DOHH2 (cell line): ENCODE data around the gene RAPGEF5.

Experiments
- H3F3A ChIP-seq: fragments of 200-600 bp; sonication (generic), shearing (Covaris generic); 2 replicates; pipeline ENCODE4 v1.6.0; 2016; ENCODE audit warnings: antibody characterized with exemption, mild to moderate bottlenecking; ENCODE audit not compliant: control insufficient read depth, insufficient read depth
- H3K27ac ChIP-seq: fragments of 200-600 bp; sonication (generic); 2 replicates; pipeline ENCODE4 v1.5.1; 2014; ENCODE audit warnings: low read depth, mild to moderate bottlenecking, low read length, moderate library complexity
- H3K27me3 ChIP-seq: fragments of 200-600 bp; sonication (generic); 2 replicates; pipeline ENCODE4 v1.6.1; 2014; ENCODE audit warnings: mild to moderate bottlenecking, low read length, mixed read lengths; ENCODE audit not compliant: control insufficient read depth
- H3K36me3 ChIP-seq: fragments of 200-600 bp; sonication (generic); 2 replicates; pipeline ENCODE4 v1.6.1; 2014; ENCODE audit warnings: mild to moderate bottlenecking, low read length, moderate library complexity, mixed read lengths; ENCODE audit not compliant: control insufficient read depth
- H3K4me1 ChIP-seq: fragments of 200-600 bp; sonication (generic); 2 replicates; pipeline ENCODE4 v1.6.1; 2014; ENCODE audit warnings: mild to moderate bottlenecking, low read length, mixed read lengths; ENCODE audit not compliant: control insufficient read depth
- H3K4me2 ChIP-seq: fragments of 200-600 bp; sonication (generic); 2 replicates; pipeline ENCODE4 v1.6.0; 2014; ENCODE audit warnings: mild to moderate bottlenecking, low read length, moderate library complexity
- H3K4me3 ChIP-seq: fragments of 200-600 bp; sonication (generic); 2 replicates; pipeline ENCODE4 v1.5.1; 2014; ENCODE audit warnings: mild to moderate bottlenecking, low read length, mixed read lengths
- H3K79me2 ChIP-seq: fragments of 200-600 bp; sonication (generic); 2 replicates; pipeline ENCODE4 v1.6.1; 2014; ENCODE audit warnings: mild to moderate bottlenecking, low read length, mixed read lengths; ENCODE audit not compliant: control insufficient read depth
- H3K9me2 ChIP-seq: fragments of 200-600 bp; sonication (generic); replicated peaks from 2 replicates; pipeline ENCODE4 v1.6.1; 2014; ENCODE audit warnings: mild to moderate bottlenecking, low read length, mixed read lengths; ENCODE audit not compliant: control insufficient read depth
- H3K9me3 ChIP-seq: fragments of 200-600 bp; sonication (generic); 2 replicates; pipeline ENCODE4 v1.6.1; 2014; ENCODE audit warnings: antibody characterized with exemption, low read length, mixed read lengths; ENCODE audit not compliant: control insufficient read depth, insufficient read depth
- H4K20me1 ChIP-seq: fragments of 200-600 bp; sonication (generic); 2 replicates; pipeline ENCODE4 v1.6.0; 2014; ENCODE audit warnings: low read depth, mild to moderate bottlenecking, antibody characterized with exemption, low read length, moderate library complexity; ENCODE audit not compliant: control insufficient read depth, insufficient read depth
- EZH2phosphoT487 ChIP-seq: fragments of 200-600 bp; sonication (generic); IDR thresholded peaks from 2 replicates; pipeline ENCODE4 v1.6.1; 2017; ENCODE audit warnings: borderline replicate concordance, mild to moderate bottlenecking, antibody characterized with exemption, low read length, moderate library complexity, mixed read lengths
- TF ChIP-seq, protein P1 (sequence below): fragments of 200-600 bp; sonication (generic); IDR thresholded peaks from one replicate; pipeline ENCODE4 v1.5.1; 2014; ENCODE audit warnings: antibody characterized with exemption, mild to moderate bottlenecking, low read depth, low read length; ENCODE audit not compliant: poor library complexity, severe bottlenecking

Gene RAPGEF5

DNA sequence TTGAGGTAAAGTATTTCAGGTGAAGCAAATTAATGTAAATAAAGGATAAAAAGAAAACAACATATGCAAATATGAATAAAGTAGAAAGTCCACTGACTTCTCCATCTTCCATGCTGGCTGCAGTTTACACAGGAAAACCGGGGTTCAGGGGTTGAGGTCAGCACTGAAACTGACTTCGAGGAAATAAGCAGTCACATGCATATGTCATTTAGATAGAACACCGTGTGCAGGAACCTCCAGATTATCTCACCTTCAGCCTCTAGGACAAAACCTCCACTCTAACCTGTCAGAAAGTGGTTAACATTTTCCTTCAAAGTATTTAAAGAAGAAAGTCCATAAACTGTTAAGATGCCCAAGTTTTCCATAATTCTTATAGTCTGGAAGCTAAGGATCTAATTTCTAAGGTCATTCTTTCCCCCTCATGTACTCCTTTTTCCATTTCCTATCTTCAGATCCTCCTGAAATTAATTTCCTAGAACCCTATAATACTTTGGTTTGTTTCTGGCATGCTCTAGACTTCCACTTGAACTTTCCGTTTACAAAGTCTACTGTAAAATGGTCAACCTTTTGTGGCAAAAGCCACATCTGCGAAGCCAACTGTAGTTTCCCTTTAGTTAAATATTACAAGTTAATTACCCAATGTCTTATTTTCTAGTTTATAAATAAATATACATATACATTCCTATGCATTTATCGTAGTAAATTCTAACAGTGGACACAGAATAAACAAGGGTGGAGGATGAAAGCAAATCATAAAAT, 173.3 kb downstream of the RAPGEF5 start:
- Histone ChIP-seq H3K36me3 (peaks cover 97% of the 10 kb centered on the region), H3K4me1 (no peaks in the 10 kb centered on the region), H3K9me3 (no peaks in the 10 kb centered on the region), H3K27ac (no peak overlapping the region), H4K20me1 (peaks cover 3% of the 10 kb centered on the region), H3F3A (peaks cover 45% of the 10 kb centered on the region), H3K79me2 (peaks cover 39% of the 10 kb centered on the region), H3K9me2 (no peaks in the 10 kb centered on the region), H3K4me2 (no peak overlapping the region), H3K27me3 (no peaks in the 10 kb centered on the region), H3K4me3 (no peak overlapping the region)
- TF ChIP-seq EZH2phosphoT487 = no peak
- TF ChIP-seq, protein P1, sequence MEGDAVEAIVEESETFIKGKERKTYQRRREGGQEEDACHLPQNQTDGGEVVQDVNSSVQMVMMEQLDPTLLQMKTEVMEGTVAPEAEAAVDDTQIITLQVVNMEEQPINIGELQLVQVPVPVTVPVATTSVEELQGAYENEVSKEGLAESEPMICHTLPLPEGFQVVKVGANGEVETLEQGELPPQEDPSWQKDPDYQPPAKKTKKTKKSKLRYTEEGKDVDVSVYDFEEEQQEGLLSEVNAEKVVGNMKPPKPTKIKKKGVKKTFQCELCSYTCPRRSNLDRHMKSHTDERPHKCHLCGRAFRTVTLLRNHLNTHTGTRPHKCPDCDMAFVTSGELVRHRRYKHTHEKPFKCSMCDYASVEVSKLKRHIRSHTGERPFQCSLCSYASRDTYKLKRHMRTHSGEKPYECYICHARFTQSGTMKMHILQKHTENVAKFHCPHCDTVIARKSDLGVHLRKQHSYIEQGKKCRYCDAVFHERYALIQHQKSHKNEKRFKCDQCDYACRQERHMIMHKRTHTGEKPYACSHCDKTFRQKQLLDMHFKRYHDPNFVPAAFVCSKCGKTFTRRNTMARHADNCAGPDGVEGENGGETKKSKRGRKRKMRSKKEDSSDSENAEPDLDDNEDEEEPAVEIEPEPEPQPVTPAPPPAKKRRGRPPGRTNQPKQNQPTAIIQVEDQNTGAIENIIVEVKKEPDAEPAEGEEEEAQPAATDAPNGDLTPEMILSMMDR = no peak

DNA sequence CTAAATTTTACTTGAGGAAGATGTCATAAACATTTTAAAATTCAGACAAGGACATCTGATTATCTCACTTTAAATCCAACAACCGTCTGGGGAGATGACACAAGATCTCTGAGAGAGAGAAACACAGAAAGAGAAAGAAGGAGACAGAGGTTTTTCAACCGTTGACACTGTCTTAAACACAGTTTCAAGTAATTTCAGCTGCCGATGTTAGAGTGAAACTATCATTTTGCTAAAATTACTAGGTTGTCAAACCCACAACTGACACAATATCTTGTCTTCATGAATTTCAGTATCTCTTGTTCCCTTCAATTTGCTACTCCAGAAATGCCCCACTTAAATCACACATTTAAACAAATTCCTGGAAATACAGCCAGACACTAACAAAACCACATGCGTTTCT, 174.8 kb downstream of the RAPGEF5 start:
- Histone ChIP-seq H3F3A (peaks cover 47% of the 10 kb centered on the region), H3K36me3 (peaks cover 97% of the 10 kb centered on the region), H3K9me3 (no peaks in the 10 kb centered on the region), H3K27me3 (no peaks in the 10 kb centered on the region), H3K4me3 (no peak overlapping the region), H4K20me1 (peaks cover 3% of the 10 kb centered on the region), H3K4me2 (no peak overlapping the region), H3K4me1 (no peaks in the 10 kb centered on the region), H3K79me2 (peaks cover 50% of the 10 kb centered on the region), H3K9me2 (no peaks in the 10 kb centered on the region), H3K27ac (no peak overlapping the region)
- TF ChIP-seq EZH2phosphoT487 = no peak
- TF ChIP-seq, protein P1 = no peak

DNA sequence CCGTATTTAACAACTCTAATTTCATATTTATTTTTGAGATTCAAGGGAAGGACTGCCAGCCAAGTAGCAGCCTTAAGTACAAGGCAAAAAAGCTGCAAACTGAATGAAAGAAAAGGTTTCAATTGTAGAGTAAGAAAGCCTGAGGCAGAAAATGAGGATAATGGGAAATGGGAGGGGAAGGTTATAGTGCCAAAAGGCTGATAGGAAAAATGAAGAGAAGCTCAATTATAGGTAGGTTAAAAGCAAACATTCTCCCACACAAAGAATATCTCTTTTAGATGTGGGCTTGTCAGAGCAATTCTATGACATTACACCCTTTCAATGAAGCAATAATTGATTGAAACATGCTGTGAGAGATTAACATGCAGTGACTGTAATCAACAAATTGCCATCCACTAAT, 175.3 kb downstream of the RAPGEF5 start:
- Histone ChIP-seq H3K4me3 (no peak overlapping the region), H3K36me3 (peaks cover 97% of the 10 kb centered on the region), H3K27ac (no peak overlapping the region), H3K79me2 (peaks cover 50% of the 10 kb centered on the region), H3K4me1 (no peaks in the 10 kb centered on the region), H3F3A (peaks cover 42% of the 10 kb centered on the region), H3K9me3 (no peaks in the 10 kb centered on the region), H3K9me2 (no peaks in the 10 kb centered on the region), H4K20me1 (peaks cover 3% of the 10 kb centered on the region), H3K27me3 (no peaks in the 10 kb centered on the region), H3K4me2 (no peak overlapping the region)
- TF ChIP-seq, protein P1 = no peak
- no peak for TF ChIP-seq EZH2phosphoT487
